Kidney glomerular epithelial cell (primary cell): Measurements from ENCODE around the gene DIP2C.
A peak's percentile ranks its signal among the peaks of the same experiment; 100 is the strongest.

Source experiments
- DNase-seq: peaks from one replicate; lab custom pipeline; 2025; lab: John Stamatoyannopoulos, UW

DIP2C gene

DNA sequence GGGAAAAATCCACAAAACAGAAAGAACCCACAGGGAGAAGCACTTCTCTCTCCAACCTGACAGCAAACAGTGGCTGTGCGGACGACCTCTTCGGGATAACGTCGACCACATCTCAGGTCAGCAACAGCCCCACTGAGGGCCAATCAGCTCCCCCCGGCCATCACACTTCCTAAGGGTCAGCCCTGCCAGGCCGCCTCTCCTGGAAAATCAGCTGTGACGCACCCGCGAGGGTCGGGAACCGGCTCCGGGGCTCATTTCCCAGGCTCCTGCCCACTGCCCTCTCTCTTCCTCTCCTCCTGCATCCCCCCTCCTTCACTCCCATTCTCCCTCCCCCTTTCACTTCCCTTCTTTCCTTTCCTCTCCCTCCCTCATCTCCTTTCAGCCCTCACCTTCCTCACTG lies 118.3 kb downstream of the DIP2C start:
- no peak for DNase-seq

- DNase-seq = no peak
Observed at GRCh38 chr10:570628-571163, 118.8 kb downstream of the DIP2C start.

DNA sequence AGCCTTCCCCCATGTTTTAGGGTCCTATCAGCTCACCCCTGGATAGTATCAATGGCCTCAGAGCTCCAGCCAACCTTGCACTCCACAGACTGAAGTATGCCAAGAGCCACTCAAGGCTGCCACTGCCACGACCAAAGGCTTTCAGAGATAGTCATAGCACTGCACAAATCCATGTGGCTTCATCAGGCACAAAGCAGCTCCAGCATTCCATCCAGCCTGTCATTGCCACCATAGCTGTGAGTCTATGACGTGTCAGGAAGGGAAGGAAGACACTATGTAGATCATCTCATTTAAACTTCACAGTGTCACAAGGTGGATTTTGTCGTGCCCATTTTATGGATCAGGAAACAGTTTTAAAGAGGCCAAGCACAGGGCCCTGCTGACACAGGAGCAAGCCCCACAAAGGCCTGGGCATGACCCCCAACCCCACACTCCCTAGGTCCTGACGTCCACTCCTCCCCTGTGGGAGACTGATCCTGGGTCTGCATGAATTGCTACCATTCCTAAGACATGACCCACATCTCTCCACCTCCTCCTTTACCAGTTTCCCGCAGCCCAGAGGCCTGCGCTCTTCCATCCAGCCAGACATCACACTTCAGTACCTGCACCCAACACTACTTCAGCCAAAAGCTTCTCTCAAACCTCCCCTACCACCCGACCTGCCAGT lies 119.4 kb downstream of the DIP2C start:
- no peak for DNase-seq

- DNase-seq = no peak
Observed at GRCh38 chr10:568848-569247, 120.6 kb downstream of the DIP2C start.

- no peak for DNase-seq
Observed at GRCh38 chr10:567869-568268, 121.6 kb downstream of the DIP2C start.

GRCh38 chr10:566241-566885 lies 123.1 kb downstream of the DIP2C start:
- no peak for DNase-seq

GRCh38 chr10:565676-566075 lies 123.8 kb downstream of the DIP2C start:
- DNase-seq = no peak

DNA sequence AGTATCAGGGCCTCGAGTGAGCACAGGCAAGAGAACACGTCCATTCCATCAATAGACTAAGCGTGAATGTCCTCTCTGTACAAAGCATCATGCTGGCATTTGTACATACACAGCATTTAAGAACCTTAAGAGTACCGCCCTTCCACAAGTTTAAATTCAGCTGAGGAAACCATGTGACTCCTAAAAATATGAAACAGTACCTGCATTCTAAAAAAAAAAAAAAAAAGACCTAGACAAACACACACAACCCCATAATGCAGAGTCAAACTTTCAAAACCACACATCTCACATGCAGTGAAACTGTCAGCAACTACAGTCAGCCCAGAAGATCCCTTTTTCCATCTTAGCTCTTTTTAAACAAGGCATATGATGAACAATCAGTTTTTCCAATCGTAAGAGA lies 124.3 kb downstream of the DIP2C start:
- DNase-seq = no peak

DNA sequence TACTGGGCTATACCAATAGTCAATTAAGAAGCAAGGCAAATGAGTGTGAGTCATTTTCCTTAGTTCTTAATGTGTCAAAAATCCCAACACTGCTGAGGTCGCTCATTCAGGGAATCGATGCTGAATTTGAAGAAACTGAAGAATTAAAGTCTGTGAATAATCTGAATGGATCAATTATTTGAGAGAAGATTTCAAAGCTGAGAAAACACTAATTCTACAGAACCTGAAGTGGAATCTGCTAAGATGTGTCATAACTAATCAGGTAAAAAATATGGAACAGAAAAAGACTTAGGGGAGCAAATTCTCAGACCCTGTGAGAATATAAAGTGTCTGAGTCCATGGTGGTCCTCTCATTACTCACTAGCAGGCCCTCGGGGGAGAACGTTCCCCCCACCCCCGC lies 125.6 kb downstream of the DIP2C start:
- DNase-seq = no peak

DNA sequence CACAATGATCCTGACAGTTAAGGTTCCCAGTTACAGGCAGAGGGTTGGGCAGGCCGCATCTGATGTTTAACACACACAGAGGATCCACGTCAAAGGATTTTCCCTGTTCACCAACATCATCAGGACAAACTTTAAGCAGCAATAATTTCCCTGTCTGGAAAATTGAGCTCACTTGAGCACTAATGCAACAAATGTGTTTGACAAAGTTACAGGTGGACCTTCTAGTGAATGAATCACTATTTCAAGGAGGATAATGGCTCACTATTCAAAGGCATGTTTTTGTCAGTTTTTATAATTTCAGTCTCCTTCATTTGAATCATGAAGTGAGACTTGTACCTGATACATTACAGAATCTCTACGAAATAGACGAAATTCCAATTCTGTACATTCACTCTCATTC lies 127.3 kb downstream of the DIP2C start:
- no peak for DNase-seq

GRCh38 chr10:561721-562120 lies 127.7 kb downstream of the DIP2C start:
- DNase-seq = no peak

- peak; percentile 60 for DNase-seq
Observed at GRCh38 chr10:560314-560992, 129.0 kb downstream of the DIP2C start.

- DNase-seq = no peak
Observed at GRCh38 chr10:559767-560047, 129.8 kb downstream of the DIP2C start.

GRCh38 chr10:558891-559766 lies 130.3 kb downstream of the DIP2C start:
- no peak for DNase-seq

DNA sequence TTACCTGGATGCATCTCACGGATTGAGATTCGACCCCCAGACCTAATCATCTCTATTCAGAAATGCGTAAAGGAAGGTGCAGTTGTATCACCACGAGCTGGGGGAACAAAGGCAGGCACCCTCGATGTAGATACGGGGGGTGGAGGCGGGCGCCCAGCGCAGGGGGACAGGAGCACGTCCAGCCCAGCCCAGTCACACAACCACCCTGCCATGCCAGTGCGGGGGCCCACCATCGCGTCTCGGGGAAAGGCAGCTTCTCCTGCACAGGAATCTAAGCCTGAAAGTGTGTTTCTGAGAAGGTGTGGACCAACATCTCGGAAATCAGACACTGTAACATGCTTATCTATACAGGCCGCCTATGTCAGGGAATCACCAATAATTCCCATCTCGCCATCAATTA lies 131.1 kb downstream of the DIP2C start:
- DNase-seq = no peak

DNA sequence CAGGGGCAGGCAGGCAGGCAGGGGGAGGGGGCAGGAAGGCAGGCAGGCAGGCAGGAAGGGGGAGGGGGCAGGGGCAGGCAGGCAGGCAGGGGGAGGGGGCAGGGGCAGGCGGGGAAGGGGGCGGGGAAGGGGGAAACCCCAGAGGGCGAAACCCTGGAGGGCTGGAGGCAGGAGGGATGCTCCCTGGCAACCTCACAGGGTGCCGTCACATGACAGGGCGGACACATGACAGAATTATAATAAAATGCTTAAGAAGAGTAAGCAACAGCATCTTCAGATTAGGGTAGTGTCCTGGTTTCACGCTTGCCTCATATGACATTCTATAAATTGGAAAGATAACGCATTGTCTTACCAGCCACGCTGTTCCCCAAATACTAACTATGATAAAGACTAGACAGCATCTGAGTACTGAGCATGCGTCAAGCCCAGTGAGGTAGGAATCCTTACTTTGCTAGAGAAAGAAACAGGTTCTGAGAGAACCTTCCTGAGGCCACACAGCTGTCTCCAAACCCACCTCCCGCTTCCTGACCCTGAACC lies 131.6 kb downstream of the DIP2C start:
- DNase-seq = no peak

- DNase-seq = no peak
Observed at GRCh38 chr10:556971-557637, 132.4 kb downstream of the DIP2C start.

DNA sequence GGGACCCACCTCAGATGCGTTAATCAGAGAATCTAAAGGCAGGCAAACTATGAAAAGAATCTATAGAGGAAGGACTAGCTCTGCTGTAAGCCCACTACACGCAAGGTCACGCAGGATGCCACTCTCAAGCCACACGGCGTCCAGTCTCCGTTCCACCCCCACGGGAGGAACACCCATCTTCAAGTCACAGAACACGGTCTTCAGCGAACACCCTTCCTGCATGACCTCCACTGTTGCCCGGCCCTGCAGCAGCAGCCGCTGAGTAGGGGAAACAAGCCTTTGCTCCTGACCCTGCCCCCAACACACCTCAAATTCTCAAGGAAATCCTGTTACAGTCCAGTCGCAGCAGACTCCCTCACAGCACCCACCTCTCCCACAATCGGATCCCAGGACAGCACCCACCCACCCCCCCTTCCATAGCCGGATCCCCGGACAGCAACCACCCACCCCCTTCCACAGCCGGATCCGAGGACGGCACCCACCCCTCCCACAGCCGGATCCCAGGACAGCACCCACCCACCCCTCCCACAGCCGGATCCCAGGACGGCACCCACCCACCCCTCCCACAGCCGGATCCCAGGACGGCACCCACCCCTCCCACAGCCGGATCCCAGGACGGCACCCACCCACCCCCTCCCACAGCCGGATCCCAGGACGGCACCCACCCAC lies 133.7 kb downstream of the DIP2C start:
- DNase-seq = no peak

DNA sequence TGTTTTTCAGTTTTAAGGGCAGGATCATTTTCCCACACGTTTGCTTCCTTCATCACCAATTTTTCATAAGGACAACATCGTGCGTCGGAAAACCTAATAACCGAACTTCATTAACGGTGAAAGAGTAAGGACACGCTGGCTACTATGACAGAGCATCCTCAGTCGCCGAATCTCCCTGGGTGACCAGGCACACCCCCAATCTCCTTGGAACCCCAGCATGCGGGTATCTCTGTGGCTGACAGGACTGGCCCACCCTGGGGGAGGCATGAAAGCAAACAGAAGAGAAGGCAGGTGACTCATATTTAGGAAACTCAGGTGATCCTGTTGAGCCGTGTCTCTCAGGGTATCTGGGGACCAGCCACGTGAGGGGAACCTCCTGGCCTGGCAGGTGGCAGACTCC lies 134.2 kb downstream of the DIP2C start:
- no peak for DNase-seq

DNA sequence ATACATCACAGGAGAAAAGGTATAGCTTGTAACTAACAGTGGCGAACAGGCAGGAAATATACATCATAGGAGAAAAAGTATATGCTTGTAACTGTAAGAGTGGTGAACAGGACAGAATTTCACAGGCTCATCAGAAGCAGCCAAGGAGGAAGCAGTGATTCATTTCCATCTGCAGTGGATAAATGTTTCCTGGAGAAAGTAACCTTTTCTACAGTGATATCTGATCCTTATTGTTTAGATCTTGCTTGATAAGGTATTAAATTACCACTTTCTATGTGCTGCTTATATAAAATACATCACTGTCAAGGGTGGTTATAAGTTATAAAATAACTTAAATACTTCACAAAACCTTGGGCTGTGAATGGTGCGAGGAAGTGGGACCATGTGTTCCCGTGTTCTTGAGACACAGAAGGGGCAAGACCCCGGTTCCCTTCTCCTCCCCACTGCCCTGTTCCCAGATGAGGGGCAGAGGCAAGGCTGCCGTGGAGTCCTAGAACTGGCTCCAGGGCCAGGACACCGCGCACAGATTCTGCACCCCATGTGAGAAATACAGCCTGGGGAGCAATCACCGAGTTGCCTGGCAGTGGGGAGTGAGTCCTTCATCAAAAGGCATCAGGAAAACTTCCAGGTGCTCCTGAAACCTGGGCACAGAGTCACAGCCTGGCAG lies 135.2 kb downstream of the DIP2C start:
- no peak for DNase-seq

- no peak for DNase-seq
Observed at GRCh38 chr10:553233-553632, 136.2 kb downstream of the DIP2C start.
